Ascending aorta (tissue), 2 donors: ENCODE measurements around the gene CRYGD. TPM values are rescaled to one million over a fixed set of nuclear protein-coding genes. Genes with fewer than 3 reads are reported as not detected.

Experiments
- DNase-seq, 2 donors: peaks; one replicate each; pipeline ENCODE4 v3.0.0-alpha.2; 2019; ENCODE audit warnings: low spot score in 2 of 2
- H3K27ac ChIP-seq, 2 donors: fragments of 200-600 bp; sonication (generic); one replicate each; pipeline ENCODE4 v1.5.1; 2016 to 2017; ENCODE audit warnings: mild to moderate bottlenecking in 1 of 2
- H3K27me3 ChIP-seq: fragments of 200-600 bp; sonication (generic); one replicate; pipeline ENCODE4 v1.5.1; 2017
- H3K36me3 ChIP-seq, 2 donors: fragments of 200-600 bp; sonication (generic); one replicate each; pipeline ENCODE4 v1.5.1; 2016
- H3K4me1 ChIP-seq, 2 donors: fragments of 200-600 bp; sonication (generic); one replicate each; pipeline ENCODE4 v1.5.1; 2016 to 2017; ENCODE audit warnings: mild to moderate bottlenecking in 1 of 2
- H3K4me3 ChIP-seq, 2 donors: fragments of 200-600 bp; sonication (generic); one replicate each; pipeline ENCODE4 v1.5.1; 2016 to 2017; ENCODE audit warnings: mild to moderate bottlenecking in 1 of 2
- H3K9me3 ChIP-seq, 2 donors: fragments of 200-600 bp; sonication (generic); one replicate each; pipeline ENCODE4 v1.5.1; 2016
- CTCF ChIP-seq, 3 experiments: fragments of 200-600 bp in 2 of 3; fragments of 450-650 bp in 1 of 3; sonication (generic) in 2 of 3; IDR thresholded peaks; one replicate each; pipeline ENCODE4 v1.5.1; 2016 to 2019; ENCODE audit warnings: antibody characterized with exemption in 3 of 3, mild to moderate bottlenecking in 1 of 3, moderate library complexity in 1 of 3
- intact Hi-C: fragments of 100-400 bp; cut with DNase I; formaldehyde crosslinking; loops from one replicate; pipeline ENCODE4 v1.15.1; 2023
- total RNA-seq: library from RNA; depleted of rRNA; stranded (reverse); fragments of >200 nt; gene quantifications from one replicate; pipeline ENCODE4 v1.1.0, GENCODE V29; 2016

CRYGD gene
- total RNA-seq, 1 donor from 2014 or later: not detected

DNA sequence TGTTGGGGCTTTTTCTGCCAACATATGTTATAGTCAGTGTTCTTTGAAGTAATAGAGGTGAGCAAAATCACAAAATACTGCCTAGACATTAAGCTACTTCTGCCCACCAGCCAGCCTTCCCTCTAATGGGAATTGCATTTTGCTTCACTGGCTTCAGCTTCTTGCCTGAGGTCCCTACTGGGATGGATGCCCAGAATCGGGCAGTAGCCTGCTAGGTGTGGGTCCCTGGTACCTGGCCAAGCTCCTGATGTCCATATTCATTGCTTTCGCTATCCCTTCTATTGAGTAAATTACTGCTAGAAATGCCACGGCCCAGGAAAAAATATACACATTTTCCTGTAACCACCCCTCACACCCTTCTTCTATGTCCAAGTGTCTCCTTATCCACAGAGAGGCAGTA lies 27.0 kb downstream of the CRYGD start:
- H3K4me3 ChIP-seq: no peak overlapping the region
- intact Hi-C loops: no loop called here
- TF ChIP-seq CTCF (IDR thresholded peaks at IDR 0.05): no peak
- H3K27me3 ChIP-seq: no peaks in the 10 kb centered on the region
- no peaks in the 10 kb centered on the region for H3K4me1 ChIP-seq
- H3K36me3 ChIP-seq: no peaks in the 10 kb centered on the region
- H3K27ac ChIP-seq: no peak overlapping the region
- no peaks in the 10 kb centered on the region for H3K9me3 ChIP-seq
- no peak for DNase-seq

DNA sequence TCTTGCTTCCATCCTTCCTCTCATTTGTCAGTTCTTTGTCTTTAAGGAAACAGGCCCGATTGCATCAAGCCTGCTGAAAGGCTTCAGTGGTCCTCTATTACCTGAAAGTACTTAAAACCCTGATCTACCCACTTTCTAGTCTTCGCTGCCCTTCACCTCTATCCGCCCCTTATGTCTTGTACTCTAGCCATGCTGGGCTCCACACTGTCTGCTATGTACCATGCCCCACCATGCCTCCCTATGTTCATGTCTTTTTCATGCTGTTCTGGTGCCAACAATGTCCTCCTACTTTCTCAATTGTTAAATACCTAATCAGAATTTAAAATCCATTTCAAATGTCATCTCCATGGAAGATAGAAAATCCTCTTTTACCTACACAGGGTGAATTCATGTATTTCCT lies 28.2 kb downstream of the CRYGD start:
- no peak for DNase-seq
- Histone ChIP-seq H3K27me3 (no peaks in the 10 kb centered on the region), H3K36me3 (no peaks in the 10 kb centered on the region), H3K27ac (no peak overlapping the region), H3K9me3 (no peaks in the 10 kb centered on the region), H3K4me3 (no peak overlapping the region), H3K4me1 (no peaks in the 10 kb centered on the region)
- no peak for TF ChIP-seq CTCF (IDR thresholded peaks at IDR 0.05)
- intact Hi-C loops: no loop called here

DNA sequence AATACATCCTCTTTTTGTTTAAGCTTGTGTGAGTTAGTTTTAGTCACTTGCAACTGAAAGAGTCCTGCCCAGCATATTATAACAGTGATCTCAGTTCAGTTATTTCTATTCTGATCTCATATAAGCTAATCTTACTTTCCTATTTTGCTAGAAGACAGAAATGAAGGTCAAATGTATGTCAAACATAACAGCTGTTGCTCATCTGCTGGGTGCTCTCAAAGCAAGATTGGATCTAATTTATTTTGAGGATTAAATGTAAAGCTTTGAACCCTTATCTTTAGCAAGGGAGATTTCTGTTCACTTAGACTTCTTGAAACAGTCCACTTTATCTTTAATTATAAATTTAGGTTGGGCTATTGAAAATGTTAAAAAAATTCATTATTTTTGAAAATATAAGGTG lies 31.2 kb downstream of the CRYGD start:
- no peak for DNase-seq
- TF ChIP-seq CTCF (IDR thresholded peaks at IDR 0.05): no peak

DNA sequence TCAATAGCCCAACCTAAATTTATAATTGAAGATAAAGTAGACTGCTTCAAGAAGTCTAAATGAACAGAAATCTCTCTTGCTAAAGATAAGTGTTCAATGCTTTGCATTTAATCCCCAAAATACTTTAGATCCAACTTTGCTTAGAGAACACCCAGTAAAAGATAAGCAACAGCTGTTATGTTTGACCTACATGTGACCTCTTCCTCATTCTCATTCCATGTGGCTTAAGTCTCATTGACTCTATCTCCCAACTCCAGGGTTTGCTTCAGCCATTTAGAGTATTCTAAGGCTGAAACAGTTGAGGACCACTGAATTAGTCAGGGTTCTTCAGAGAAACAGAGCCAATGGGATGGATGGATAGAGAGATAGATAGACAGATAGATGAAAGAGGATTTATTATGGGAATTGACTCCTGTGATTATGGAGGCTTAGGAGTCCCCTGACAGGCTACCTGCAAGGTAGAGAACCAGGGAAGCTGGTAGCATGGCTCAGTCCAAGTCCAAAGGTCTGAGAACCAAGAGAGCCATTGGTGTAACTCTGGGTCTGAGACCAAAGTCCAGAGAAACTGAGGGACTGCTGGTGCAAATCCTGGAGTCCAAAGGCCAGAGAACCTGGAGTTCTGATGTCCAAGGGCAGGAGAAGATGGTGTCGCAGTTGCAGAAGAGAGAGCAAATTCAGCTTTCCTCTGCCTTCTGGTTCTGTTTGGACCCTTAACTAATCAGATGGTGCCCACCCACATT lies 32.1 kb downstream of the CRYGD start:
- H3K4me1 ChIP-seq: no peaks in the 10 kb centered on the region
- H3K36me3 ChIP-seq: no peaks in the 10 kb centered on the region
- H3K27ac ChIP-seq: no peak overlapping the region
- no peak for TF ChIP-seq CTCF (IDR thresholded peaks at IDR 0.05)
- no peaks in the 10 kb centered on the region for H3K9me3 ChIP-seq
- H3K27me3 ChIP-seq: no peaks in the 10 kb centered on the region
- intact Hi-C loops: no loop called here
- DNase-seq: no peak
- no peak overlapping the region for H3K4me3 ChIP-seq

More for the DNA sequence above, 31.2 kb downstream of the CRYGD start:
- H3K4me1 ChIP-seq: no peaks in the 10 kb centered on the region
- no peak overlapping the region for H3K4me3 ChIP-seq
- no peaks in the 10 kb centered on the region for H3K9me3 ChIP-seq
- H3K27me3 ChIP-seq: no peaks in the 10 kb centered on the region
- H3K27ac ChIP-seq: no peak overlapping the region
- H3K36me3 ChIP-seq: no peaks in the 10 kb centered on the region
- intact Hi-C loops: no loop called here

DNA sequence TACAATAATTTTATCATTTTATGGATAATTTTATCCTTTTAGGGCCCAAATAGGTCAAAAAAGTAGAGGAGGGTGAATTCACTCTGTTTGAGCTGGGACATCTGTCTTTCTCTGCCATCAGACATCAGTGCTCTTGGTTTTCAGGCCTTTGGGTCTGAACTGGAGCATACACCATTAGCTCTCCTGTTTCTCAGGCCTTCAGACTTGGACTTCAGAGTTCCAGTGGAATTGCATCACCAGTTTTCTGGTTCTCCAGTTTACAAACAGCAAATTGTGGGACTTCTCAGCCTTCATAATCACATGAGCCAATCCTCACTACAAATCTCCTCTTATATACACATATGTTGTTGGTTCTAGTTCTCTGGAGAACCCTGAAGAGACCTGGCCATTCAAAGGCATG lies 33.9 kb downstream of the CRYGD start:
- no peaks in the 10 kb centered on the region for H3K27me3 ChIP-seq
- no peak for DNase-seq
- no peaks in the 10 kb centered on the region for H3K36me3 ChIP-seq
- H3K27ac ChIP-seq: no peak overlapping the region
- H3K9me3 ChIP-seq: no peaks in the 10 kb centered on the region
- no peak for TF ChIP-seq CTCF (IDR thresholded peaks at IDR 0.05)
- intact Hi-C loops: no loop called here
- no peak overlapping the region for H3K4me3 ChIP-seq
- no peaks in the 10 kb centered on the region for H3K4me1 ChIP-seq

DNA sequence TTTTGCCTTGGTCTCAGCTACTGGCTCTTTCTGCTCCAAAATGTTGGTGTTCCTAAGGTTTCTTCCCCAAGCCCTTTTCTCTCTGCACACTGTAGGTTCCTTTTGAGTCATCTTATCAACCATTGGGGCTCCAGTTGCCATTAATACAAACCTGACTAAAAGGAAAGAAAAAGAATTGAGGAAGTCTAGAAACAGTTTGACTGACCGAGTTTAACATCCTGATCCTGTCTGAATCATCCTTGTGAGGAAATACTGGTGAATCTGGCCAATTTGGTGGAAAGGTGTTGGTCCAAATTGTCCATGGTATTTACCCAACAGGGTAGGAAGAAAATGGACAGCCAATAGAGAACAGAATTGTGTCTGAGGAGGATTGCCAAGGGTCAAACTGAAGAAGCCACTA lies 38.3 kb downstream of the CRYGD start:
- DNase-seq: no peak
- no peaks in the 10 kb centered on the region for H3K9me3 ChIP-seq
- no peak for TF ChIP-seq CTCF (IDR thresholded peaks at IDR 0.05)
- H3K27me3 ChIP-seq: no peaks in the 10 kb centered on the region
- no peaks in the 10 kb centered on the region for H3K4me1 ChIP-seq
- intact Hi-C loops: no loop called here
- H3K27ac ChIP-seq: no peak overlapping the region
- no peak overlapping the region for H3K4me3 ChIP-seq
- no peaks in the 10 kb centered on the region for H3K36me3 ChIP-seq
